Osteoblast (primary cell): ENCODE results near the gene LRRN3. TPM values are rescaled to one million over a fixed set of nuclear protein-coding genes. Genes with fewer than 3 reads are reported as not detected.

Experiments
- DNase-seq: peaks from one replicate; pipeline ENCODE4 v3.0.0; 2011; ENCODE audit warnings: low spot score, mixed read lengths; ENCODE audit not compliant: insufficient read length; ENCODE audit errors: missing footprints
- H2AFZ ChIP-seq: 2 replicates; pipeline ENCODE4 v1.6.0; 2011; ENCODE audit warnings: mild to moderate bottlenecking, low read length
- H3K27ac ChIP-seq: 2 replicates; pipeline ENCODE4 v1.5.1; 2011; ENCODE audit warnings: mild to moderate bottlenecking, low read depth, low read length, moderate library complexity
- H3K27me3 ChIP-seq: 2 replicates; pipeline ENCODE4 v1.6.0; 2012; ENCODE audit warnings: mild to moderate bottlenecking, control low read depth, inconsistent platforms, low read length, moderate library complexity; ENCODE audit not compliant: insufficient read depth
- H3K36me3 ChIP-seq: 2 replicates; pipeline ENCODE4 v1.5.1; 2011; ENCODE audit warnings: mild to moderate bottlenecking, low read length, control low read depth, moderate library complexity; ENCODE audit not compliant: insufficient read depth
- H3K4me1 ChIP-seq: 2 replicates; pipeline ENCODE4 v1.5.1; 2011; ENCODE audit warnings: mild to moderate bottlenecking, low read length, control low read depth, moderate library complexity; ENCODE audit not compliant: insufficient read depth
- H3K4me2 ChIP-seq: 2 replicates; pipeline ENCODE4 v1.6.0; 2011; ENCODE audit warnings: mild to moderate bottlenecking, low read length; ENCODE audit not compliant: insufficient read depth
- H3K4me3 ChIP-seq: fragments of 200-600 bp; sonication (generic); 3 replicates; pipeline ENCODE4 v1.5.1; 2012; ENCODE audit warnings: mild to moderate bottlenecking, low read length, inconsistent platforms; ENCODE audit not compliant: insufficient read depth
- H3K79me2 ChIP-seq: 2 replicates; pipeline ENCODE4 v1.6.0; 2012; ENCODE audit warnings: mild to moderate bottlenecking, low read length, control low read depth, inconsistent platforms; ENCODE audit not compliant: insufficient read depth
- H3K9me3 ChIP-seq: 2 replicates; pipeline ENCODE4 v1.5.1; 2011; ENCODE audit warnings: low read depth, low read length, control low read depth
- H4K20me1 ChIP-seq: 2 replicates; pipeline ENCODE4 v1.6.0; 2012; ENCODE audit warnings: mild to moderate bottlenecking, low read length, control low read depth; ENCODE audit not compliant: insufficient read depth
- CTCF ChIP-seq: IDR thresholded peaks from 2 replicates; pipeline ENCODE4 v1.5.1; 2011; ENCODE audit warnings: mild to moderate bottlenecking, low read depth, low read length, moderate library complexity; ENCODE audit errors: extremely low read depth
- total RNA-seq: library from RNA; depleted of rRNA; stranded (reverse); fragments of >200 nt; gene quantifications from 2 replicates; pipeline ENCODE4 v1.2.3, GENCODE V29; 2012

The LRRN3 gene
- total RNA-seq, 1 donor = 2.2 TPM

- DNase-seq = no peak
Measured at GRCh38 chr7:111074748-111075146, 16.2 kb upstream of the LRRN3 start.

GRCh38 chr7:111075498-111075897 lies 15.4 kb upstream of the LRRN3 start:
- no peaks in the 10 kb centered on the region for H3K27me3 ChIP-seq
- no peaks in the 10 kb centered on the region for H3K36me3 ChIP-seq
- H4K20me1 ChIP-seq = no peaks in the 10 kb centered on the region
- H3K4me3 ChIP-seq = no peak overlapping the region
- peaks cover 6% of the 10 kb centered on the region for H3K4me1 ChIP-seq
- no peaks in the 10 kb centered on the region for H3K9me3 ChIP-seq
- H2AFZ ChIP-seq = no peak overlapping the region
- H3K4me2 ChIP-seq = no peak overlapping the region
- no peaks in the 10 kb centered on the region for H3K79me2 ChIP-seq
- H3K27ac ChIP-seq = no peak overlapping the region
- TF ChIP-seq CTCF = no peak
- DNase-seq = no peak

More at GRCh38 chr7:111074748-111075146, 16.2 kb upstream of the LRRN3 start:
- no peaks in the 10 kb centered on the region for H3K9me3 ChIP-seq
- H3K27ac ChIP-seq = no peak overlapping the region
- no peak overlapping the region for H3K4me2 ChIP-seq
- H3K27me3 ChIP-seq = no peaks in the 10 kb centered on the region
- no peaks in the 10 kb centered on the region for H3K36me3 ChIP-seq
- no peaks in the 10 kb centered on the region for H4K20me1 ChIP-seq
- TF ChIP-seq CTCF = no peak
- H2AFZ ChIP-seq = no peak overlapping the region
- H3K4me3 ChIP-seq = no peak overlapping the region
- peaks cover 6% of the 10 kb centered on the region for H3K4me1 ChIP-seq
- no peaks in the 10 kb centered on the region for H3K79me2 ChIP-seq

GRCh38 chr7:111076205-111076604 lies 14.7 kb upstream of the LRRN3 start:
- Histone ChIP-seq H3K27me3 (no peaks in the 10 kb centered on the region), H2AFZ (no peak overlapping the region), H3K79me2 (no peaks in the 10 kb centered on the region), H3K9me3 (no peaks in the 10 kb centered on the region), H3K4me3 (no peak overlapping the region), H3K4me2 (no peak overlapping the region), H3K36me3 (no peaks in the 10 kb centered on the region), H3K4me1 (peaks cover 6% of the 10 kb centered on the region), H4K20me1 (no peaks in the 10 kb centered on the region), H3K27ac (no peak overlapping the region)
- no peak for TF ChIP-seq CTCF
- DNase-seq = peak; percentile 64

GRCh38 chr7:111077001-111077400 lies 13.9 kb upstream of the LRRN3 start:
- Histone ChIP-seq H3K4me3 (no peak overlapping the region), H3K79me2 (no peaks in the 10 kb centered on the region), H3K9me3 (no peaks in the 10 kb centered on the region), H3K36me3 (no peaks in the 10 kb centered on the region), H3K27ac (no peak overlapping the region), H3K4me2 (no peak overlapping the region), H4K20me1 (no peaks in the 10 kb centered on the region), H3K4me1 (peaks cover 9% of the 10 kb centered on the region), H3K27me3 (no peaks in the 10 kb centered on the region), H2AFZ (no peak overlapping the region)
- no peak for TF ChIP-seq CTCF
- no peak for DNase-seq
